Astrocyte (in vitro differentiated cells and primary cell): ENCODE results near the gene HCN1. TPM values are rescaled to one million over a fixed set of nuclear protein-coding genes. Genes with fewer than 3 reads are reported as not detected.

Experiments used
- DNase-seq: peaks from one replicate; pipeline ENCODE4 v3.0.0-alpha.2; 2010; ENCODE audit warnings: low read depth
- FAIRE-seq: peaks from 2 replicates; lab custom pipeline; 2011; peaks lifted over from hg19 to GRCh38; lab: Jason Lieb, UNC
- H2AFZ ChIP-seq: 2 replicates; pipeline ENCODE4 v1.6.0; 2012; ENCODE audit warnings: low read depth, low read length, inconsistent platforms
- H3K27ac ChIP-seq: 2 replicates; pipeline ENCODE4 v1.5.1; 2011; ENCODE audit warnings: low read depth, low read length, inconsistent platforms
- H3K27me3 ChIP-seq: 2 replicates; pipeline ENCODE4 v1.6.0; 2011; ENCODE audit warnings: low read length, inconsistent platforms; ENCODE audit not compliant: insufficient read depth
- H3K36me3 ChIP-seq: 2 replicates; pipeline ENCODE4 v1.5.1; 2011; ENCODE audit warnings: low read length, inconsistent platforms; ENCODE audit not compliant: insufficient read depth
- H3K4me1 ChIP-seq: 2 replicates; pipeline ENCODE4 v1.5.1; 2011; ENCODE audit warnings: low read length, inconsistent platforms; ENCODE audit not compliant: insufficient read depth
- H3K4me2 ChIP-seq: 2 replicates; pipeline ENCODE4 v1.6.0; 2012; ENCODE audit warnings: low read length, inconsistent platforms
- H3K4me3 ChIP-seq: 2 replicates; pipeline ENCODE4 v1.5.1; 2011; ENCODE audit warnings: low read depth, mild to moderate bottlenecking, low read length, inconsistent platforms; ENCODE audit not compliant: insufficient read depth
- H3K79me2 ChIP-seq: 2 replicates; pipeline ENCODE4 v1.6.0; 2012; ENCODE audit warnings: mild to moderate bottlenecking, low read length, inconsistent platforms; ENCODE audit not compliant: insufficient read depth
- H3K9ac ChIP-seq: 2 replicates; pipeline ENCODE4 v1.6.0; 2012; ENCODE audit warnings: mild to moderate bottlenecking, low read length, inconsistent platforms
- H3K9me3 ChIP-seq: 2 replicates; pipeline ENCODE4 v1.5.1; 2012; ENCODE audit warnings: low read depth, mild to moderate bottlenecking, low read length, inconsistent platforms; ENCODE audit not compliant: insufficient read depth
- H4K20me1 ChIP-seq: 2 replicates; pipeline ENCODE4 v1.6.0; 2012; ENCODE audit warnings: low read length, inconsistent platforms; ENCODE audit not compliant: insufficient read depth
- H3K27ac Mint-ChIP-seq: one replicate; pipeline ENCODE4 v1.8.0; 2021; ENCODE audit warnings: mild to moderate bottlenecking, mixed read lengths; ENCODE audit not compliant: unreplicated experiment
- H3K27me3 Mint-ChIP-seq: one replicate; pipeline ENCODE4 v1.8.0; 2021; ENCODE audit warnings: low read depth, mixed read lengths; ENCODE audit not compliant: unreplicated experiment
- H3K36me3 Mint-ChIP-seq: one replicate; pipeline ENCODE4 v1.8.0; 2021; ENCODE audit warnings: low read depth, mixed read lengths; ENCODE audit not compliant: unreplicated experiment
- H3K4me1 Mint-ChIP-seq: one replicate; pipeline ENCODE4 v1.8.0; 2021; ENCODE audit warnings: low read depth, mixed read lengths; ENCODE audit not compliant: unreplicated experiment
- H3K4me3 Mint-ChIP-seq: one replicate; pipeline ENCODE4 v1.8.0; 2021; ENCODE audit warnings: mild to moderate bottlenecking, moderate library complexity, mixed read lengths; ENCODE audit not compliant: unreplicated experiment
- H3K9me3 Mint-ChIP-seq: one replicate; pipeline ENCODE4 v1.8.0; 2021; ENCODE audit warnings: mild to moderate bottlenecking, mixed read lengths; ENCODE audit not compliant: unreplicated experiment
- EZH2 ChIP-seq: IDR thresholded peaks from 2 replicates; pipeline ENCODE4 v1.6.1; 2012; ENCODE audit warnings: mild to moderate bottlenecking, low read length, inconsistent platforms; ENCODE audit not compliant: insufficient read depth
- total RNA-seq: library from RNA; stranded (reverse); gene quantifications from 2 replicates; pipeline ENCODE4 v1.2.1, GENCODE V29; 2021
- TF ChIP-seq, protein P1 (sequence below): IDR thresholded peaks from 2 replicates; pipeline ENCODE4 v1.5.1; 2011; ENCODE audit warnings: low read depth, mild to moderate bottlenecking, inconsistent platforms, low read length, moderate library complexity; ENCODE audit not compliant: insufficient read depth

HCN1 gene
- total RNA-seq, 1 donor from 2014 or later: 0.11 TPM

DNA sequence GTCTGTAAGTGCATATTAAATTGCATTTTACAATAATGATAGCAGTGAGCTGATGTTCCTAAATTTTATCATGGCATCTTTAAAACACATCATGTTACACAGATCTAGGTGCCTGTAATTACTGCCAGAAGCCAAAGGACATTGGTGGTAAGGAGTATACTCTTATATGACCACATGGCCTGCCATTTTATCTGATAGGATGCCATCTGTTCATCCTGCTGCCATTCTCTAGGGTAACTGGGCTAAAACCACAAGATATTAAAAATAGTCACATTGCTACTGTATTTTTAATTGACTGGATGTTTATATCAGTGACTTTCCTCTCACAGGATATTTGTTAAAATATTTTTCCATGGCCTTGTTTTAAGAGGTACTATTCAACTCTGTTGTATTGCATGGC is 53.1 kb downstream of the HCN1 start:
- no peak overlapping the region for H3K4me2 ChIP-seq
- no peaks in the 10 kb centered on the region for H3K27me3 ChIP-seq
- FAIRE-seq: no peak
- H3K79me2 ChIP-seq: no peaks in the 10 kb centered on the region
- no peaks in the 10 kb centered on the region for H3K36me3 Mint-ChIP-seq
- H3K27ac Mint-ChIP-seq: no peak overlapping the region
- H3K27me3 Mint-ChIP-seq: no peaks in the 10 kb centered on the region
- no peak overlapping the region for H3K27ac ChIP-seq
- H3K9ac ChIP-seq: no peak overlapping the region
- H4K20me1 ChIP-seq: no peaks in the 10 kb centered on the region
- H3K9me3 ChIP-seq: no peaks in the 10 kb centered on the region
- H3K4me3 ChIP-seq: no peak overlapping the region
- no peaks in the 10 kb centered on the region for H3K36me3 ChIP-seq
- no peak overlapping the region for H3K4me3 Mint-ChIP-seq
- no peak for DNase-seq
- no peaks in the 10 kb centered on the region for H3K4me1 ChIP-seq
- H3K9me3 Mint-ChIP-seq: no peaks in the 10 kb centered on the region
- H2AFZ ChIP-seq: no peak overlapping the region
- TF ChIP-seq EZH2: no peak
- TF ChIP-seq, protein P1, sequence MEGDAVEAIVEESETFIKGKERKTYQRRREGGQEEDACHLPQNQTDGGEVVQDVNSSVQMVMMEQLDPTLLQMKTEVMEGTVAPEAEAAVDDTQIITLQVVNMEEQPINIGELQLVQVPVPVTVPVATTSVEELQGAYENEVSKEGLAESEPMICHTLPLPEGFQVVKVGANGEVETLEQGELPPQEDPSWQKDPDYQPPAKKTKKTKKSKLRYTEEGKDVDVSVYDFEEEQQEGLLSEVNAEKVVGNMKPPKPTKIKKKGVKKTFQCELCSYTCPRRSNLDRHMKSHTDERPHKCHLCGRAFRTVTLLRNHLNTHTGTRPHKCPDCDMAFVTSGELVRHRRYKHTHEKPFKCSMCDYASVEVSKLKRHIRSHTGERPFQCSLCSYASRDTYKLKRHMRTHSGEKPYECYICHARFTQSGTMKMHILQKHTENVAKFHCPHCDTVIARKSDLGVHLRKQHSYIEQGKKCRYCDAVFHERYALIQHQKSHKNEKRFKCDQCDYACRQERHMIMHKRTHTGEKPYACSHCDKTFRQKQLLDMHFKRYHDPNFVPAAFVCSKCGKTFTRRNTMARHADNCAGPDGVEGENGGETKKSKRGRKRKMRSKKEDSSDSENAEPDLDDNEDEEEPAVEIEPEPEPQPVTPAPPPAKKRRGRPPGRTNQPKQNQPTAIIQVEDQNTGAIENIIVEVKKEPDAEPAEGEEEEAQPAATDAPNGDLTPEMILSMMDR: no peak
- H3K4me1 Mint-ChIP-seq: no peaks in the 10 kb centered on the region

- Histone ChIP-seq H3K9me3 (no peaks in the 10 kb centered on the region), H3K27me3 (no peaks in the 10 kb centered on the region), H3K4me3 (no peak overlapping the region), H3K27ac (no peak overlapping the region), H3K36me3 (no peaks in the 10 kb centered on the region), H4K20me1 (no peaks in the 10 kb centered on the region), H3K4me2 (no peak overlapping the region), H3K4me1 (no peaks in the 10 kb centered on the region), H3K79me2 (no peaks in the 10 kb centered on the region), H2AFZ (no peak overlapping the region), H3K9ac (no peak overlapping the region)
- H3K4me1 Mint-ChIP-seq: no peaks in the 10 kb centered on the region
- DNase-seq (no peak), FAIRE-seq (no peak)
- no peaks in the 10 kb centered on the region for H3K36me3 Mint-ChIP-seq
- no peak overlapping the region for H3K27ac Mint-ChIP-seq
- H3K4me3 Mint-ChIP-seq: no peak overlapping the region
- H3K27me3 Mint-ChIP-seq: no peaks in the 10 kb centered on the region
- no peak for TF ChIP-seq EZH2
- TF ChIP-seq, protein P1: no peak
- H3K9me3 Mint-ChIP-seq: no peaks in the 10 kb centered on the region
These were observed 53.8 kb downstream of the HCN1 start for GRCh38 chr5:45642370-45642769.

DNA sequence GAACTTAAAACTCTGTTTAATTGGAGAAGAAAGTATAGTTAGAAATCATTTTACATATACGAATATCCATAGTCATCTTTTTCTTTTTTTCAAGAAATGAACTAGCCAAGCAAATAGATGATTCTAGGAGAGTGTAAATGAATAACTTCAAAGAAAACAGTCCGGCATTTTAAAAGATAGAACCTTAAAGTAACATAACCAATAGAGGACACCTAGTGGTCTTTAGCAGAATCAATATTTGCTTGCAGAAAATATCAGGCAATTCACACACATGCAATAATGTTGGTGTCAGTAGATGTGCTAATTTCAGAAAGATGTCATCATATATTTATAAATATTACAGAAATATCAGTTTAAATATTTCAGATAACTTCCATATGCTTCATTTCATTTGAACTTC is 57.1 kb downstream of the HCN1 start:
- no peaks in the 10 kb centered on the region for H3K9me3 Mint-ChIP-seq
- Histone ChIP-seq H3K9ac (no peak overlapping the region), H3K4me2 (no peak overlapping the region), H3K9me3 (no peaks in the 10 kb centered on the region), H3K36me3 (no peaks in the 10 kb centered on the region), H3K79me2 (no peaks in the 10 kb centered on the region), H4K20me1 (no peaks in the 10 kb centered on the region), H3K27me3 (no peaks in the 10 kb centered on the region), H3K27ac (no peak overlapping the region), H3K4me1 (no peaks in the 10 kb centered on the region), H3K4me3 (no peak overlapping the region), H2AFZ (no peak overlapping the region)
- no peak for TF ChIP-seq EZH2
- TF ChIP-seq, protein P1: no peak
- DNase-seq: no peak
- FAIRE-seq: no peak
- H3K4me3 Mint-ChIP-seq: no peak overlapping the region
- H3K4me1 Mint-ChIP-seq: no peaks in the 10 kb centered on the region
- no peaks in the 10 kb centered on the region for H3K27me3 Mint-ChIP-seq
- no peak overlapping the region for H3K27ac Mint-ChIP-seq
- no peaks in the 10 kb centered on the region for H3K36me3 Mint-ChIP-seq
